ENCODE results near the gene CEMIP. TPM values are rescaled to one million over a fixed set of nuclear protein-coding genes. Genes with fewer than 3 reads are reported as not detected.

CEMIP gene
- total RNA-seq, 6 experiments from 2014 or later, result 0.64 to 0.74 TPM; not detected in 4

- TF ChIP-seq POLR2A (IDR thresholded peaks at IDR 0.05) (no peak), CTCF (IDR thresholded peaks at IDR 0.05) (no peak)
Measured at GRCh38 chr15:80997692-80998091, 218.5 kb downstream of the CEMIP start.

GRCh38 chr15:80998251-80998650, 219.1 kb downstream of the CEMIP start:
- ATAC-seq, result no peak

More at GRCh38 chr15:80997692-80998091, 218.5 kb downstream of the CEMIP start:
- H3K27ac ChIP-seq, result no peak overlapping the region
- H3K9me3 ChIP-seq, result no peaks in the 10 kb centered on the region
- 100% methylated on average over 1 of the region's 1 CpG for WGBS (ENCODE audit: insufficient coverage, low coverage, low lambda C conversion rate, missing lambda C conversion rate)
- no peaks in the 10 kb centered on the region for H3K36me3 ChIP-seq
- intact Hi-C loops (cut with DNase I), result loop anchor here (5.0 to 10.0 kb wide), 3 partner anchors 107 to 267 kb away; no protein-coding TSS in a partner anchor
- H3K27me3 ChIP-seq, result no peaks in the 10 kb centered on the region
- DNase-seq (no peak), ATAC-seq (no peak)
- no peak overlapping the region for H3K4me3 ChIP-seq
- H3K4me1 ChIP-seq, result peaks cover 0 to 15% (median 0%) of the 10 kb centered on the region in 4 donors

GRCh38 chr15:80999623-81000036, 220.5 kb downstream of the CEMIP start:
- intact Hi-C loops (cut with DNase I), result loop anchor here (5.0 to 10.0 kb wide), 3 partner anchors 105 to 265 kb away; no protein-coding TSS in a partner anchor
- H3K9me3 ChIP-seq, result no peaks in the 10 kb centered on the region
- peak in 1 of 4 donors; percentile 13 for ATAC-seq
- H3K4me3 ChIP-seq, result peak overlapping the region; percentile 77 to 96 (median 85)
- peak in 1 of 3 donors; percentile 42 for DNase-seq
- WGBS (ENCODE audit: insufficient coverage, low coverage, low lambda C conversion rate, missing lambda C conversion rate), result 33% methylated on average over 10 of the region's 13 CpGs
- TF ChIP-seq CTCF (IDR thresholded peaks at IDR 0.05) (no peak), POLR2A (IDR thresholded peaks at IDR 0.05) (no peak)
- peak overlapping the region in 2 of 3 donors; percentile 91 to 97 for H3K27ac ChIP-seq
- no peaks in the 10 kb centered on the region for H3K27me3 ChIP-seq
- H3K36me3 ChIP-seq, result no peaks in the 10 kb centered on the region
- H3K4me1 ChIP-seq, result peaks cover 0 to 24% (median 7%) of the 10 kb centered on the region in 4 donors

More at GRCh38 chr15:80998251-80998650, 219.1 kb downstream of the CEMIP start:
- WGBS (ENCODE audit: insufficient coverage, low coverage, low lambda C conversion rate, missing lambda C conversion rate), result no CpG with 5 or more reads among the region's 1 CpG
- Histone ChIP-seq H3K27ac (peak overlapping the region in 1 of 3 donors; percentile 12), H3K4me1 (peaks cover 0 to 21% (median under 1%) of the 10 kb centered on the region in 4 donors), H3K9me3 (no peaks in the 10 kb centered on the region), H3K4me3 (no peak overlapping the region), H3K36me3 (no peaks in the 10 kb centered on the region), H3K27me3 (no peaks in the 10 kb centered on the region)
- DNase-seq, result no peak
- intact Hi-C loops (cut with DNase I), result loop anchor here (5.0 to 10.0 kb wide), 3 partner anchors 107 to 267 kb away; no protein-coding TSS in a partner anchor
- TF ChIP-seq POLR2A (IDR thresholded peaks at IDR 0.05) (no peak), CTCF (IDR thresholded peaks at IDR 0.05) (no peak)

GRCh38 chr15:81000144-81000623, 221.0 kb downstream of the CEMIP start:
- 5% methylated on average over 18 of the region's 21 CpGs for WGBS (ENCODE audit: insufficient coverage, low coverage, low lambda C conversion rate, missing lambda C conversion rate)
- Histone ChIP-seq H3K36me3 (no peaks in the 10 kb centered on the region), H3K9me3 (no peaks in the 10 kb centered on the region), H3K27me3 (no peaks in the 10 kb centered on the region), H3K4me3 (peak overlapping the region; percentile 77 to 96 (median 85)), H3K4me1 (peaks cover 0 to 30% (median 10%) of the 10 kb centered on the region in 4 donors), H3K27ac (peak overlapping the region; percentile 91 to 97 (median 96))
- TF ChIP-seq POLR2A (IDR thresholded peaks at IDR 0.05), result no peak
- no peak for TF ChIP-seq CTCF (IDR thresholded peaks at IDR 0.05)
- DNase-seq (no peak), ATAC-seq (peak; percentile 3)
- intact Hi-C loops (cut with DNase I), result no loop called here
